HG02798 (cell line): Measurements from ENCODE around the gene LRIG1.
"Not testable (repeated sequence)": the region's sequence is repeated elsewhere in the genome, so short reads cannot be mapped to it uniquely, and the experiment has no call there.

Experiments
- ATAC-seq: cut with Tn5 transposase; IDR thresholded peaks from one replicate; pipeline ENCODE4 v1.9.1; 2021; ENCODE audit warnings: mild to moderate bottlenecking; ENCODE audit not compliant: unreplicated experiment, poor library complexity

Gene LRIG1

GRCh38 chr3:66427352-66427751 is 73.5 kb downstream of the LRIG1 start:
- no peak for ATAC-seq

GRCh38 chr3:66426135-66426534 is 74.7 kb downstream of the LRIG1 start:
- no peak for ATAC-seq

- ATAC-seq: no peak
These were observed 75.2 kb downstream of the LRIG1 start for GRCh38 chr3:66425576-66426114.

- no peak for ATAC-seq
These were observed 75.8 kb downstream of the LRIG1 start for GRCh38 chr3:66425032-66425431.

- ATAC-seq: no peak
These were observed 77.0 kb downstream of the LRIG1 start for GRCh38 chr3:66423791-66424190.

- not testable (repeated sequence) for ATAC-seq
These were observed 78.9 kb downstream of the LRIG1 start for GRCh38 chr3:66421893-66422292.

- not testable (repeated sequence) for ATAC-seq
These were observed 79.7 kb downstream of the LRIG1 start for GRCh38 chr3:66421144-66421543.

- ATAC-seq: no peak
These were observed 81.8 kb downstream of the LRIG1 start for GRCh38 chr3:66419036-66419435.

- no peak for ATAC-seq
These were observed 82.3 kb downstream of the LRIG1 start for GRCh38 chr3:66418475-66418931.

GRCh38 chr3:66416556-66417304 is 84.1 kb downstream of the LRIG1 start:
- no peak for ATAC-seq

GRCh38 chr3:66415867-66416428 is 84.9 kb downstream of the LRIG1 start:
- no peak for ATAC-seq

GRCh38 chr3:66414846-66415245 is 86.0 kb downstream of the LRIG1 start:
- no peak for ATAC-seq

- no peak for ATAC-seq
These were observed 87.6 kb downstream of the LRIG1 start for GRCh38 chr3:66413151-66413751.

GRCh38 chr3:66411961-66412887 is 88.6 kb downstream of the LRIG1 start:
- no peak for ATAC-seq

- no peak for ATAC-seq
These were observed 89.3 kb downstream of the LRIG1 start for GRCh38 chr3:66411474-66411873.

- ATAC-seq: no peak
These were observed 89.8 kb downstream of the LRIG1 start for GRCh38 chr3:66410976-66411375.

GRCh38 chr3:66409771-66410754 is 90.8 kb downstream of the LRIG1 start:
- no peak for ATAC-seq

GRCh38 chr3:66407611-66408218 is 93.1 kb downstream of the LRIG1 start:
- peak; percentile 90 for ATAC-seq
